ENCODE measurements around the gene NTN5. TPM values are rescaled to one million over a fixed set of nuclear protein-coding genes. Genes with fewer than 3 reads are reported as not detected.
A peak's percentile ranks its signal among the peaks of the same experiment; 100 is the strongest.

Gene NTN5
- total RNA-seq, 3 donors from 2014 or later: 0.22 to 1.2 (median 0.46) TPM

- Histone ChIP-seq H3K4me1 (ENCODE audit: low read depth) (peaks cover 76% of the 10 kb centered on the region), H3K4me3 (no peak overlapping the region), H3K9me3 (no peaks in the 10 kb centered on the region), H3K36me3 (ENCODE audit: low read depth) (peaks cover 4% of the 10 kb centered on the region)
- DNase-seq (peak; percentile 75 to 85 (median 81)), ATAC-seq (peak; percentile 22)
- TF ChIP-seq CTCF (IDR thresholded peaks at IDR 0.05): no peak
- intact Hi-C loops (cut with DNase I, micrococcal nuclease): no loop called here
These were observed 42.3 kb downstream of the NTN5 start for GRCh38 chr19:48630296-48631063.

GRCh38 chr19:48629599-48630295, 43.1 kb downstream of the NTN5 start:
- no peak for TF ChIP-seq CTCF (IDR thresholded peaks at IDR 0.05)
- Histone ChIP-seq H3K9me3 (no peaks in the 10 kb centered on the region), H3K4me3 (no peak overlapping the region), H3K4me1 (ENCODE audit: low read depth) (peaks cover 72% of the 10 kb centered on the region), H3K36me3 (ENCODE audit: low read depth) (peaks cover 4% of the 10 kb centered on the region)
- DNase-seq (peak; percentile 89 to 93 (median 91)), ATAC-seq (peak; percentile 70)
- intact Hi-C loops (cut with DNase I, micrococcal nuclease): no loop called here

- DNase-seq: peak in 2 of 3 donors; percentile 39 to 72
- no peak for TF ChIP-seq CTCF (IDR thresholded peaks at IDR 0.05)
- intact Hi-C loops (cut with DNase I, micrococcal nuclease): no loop called here
- H3K36me3 ChIP-seq (ENCODE audit: low read depth): peaks cover under 1% of the 10 kb centered on the region
- H3K4me3 ChIP-seq: no peak overlapping the region
- H3K4me1 ChIP-seq (ENCODE audit: low read depth): peaks cover 67% of the 10 kb centered on the region
- no peak for ATAC-seq
- H3K9me3 ChIP-seq: no peaks in the 10 kb centered on the region
These were observed 43.6 kb downstream of the NTN5 start for GRCh38 chr19:48629297-48629598.

GRCh38 chr19:48628486-48629296, 44.1 kb downstream of the NTN5 start:
- Histone ChIP-seq H3K4me1 (ENCODE audit: low read depth) (peaks cover 65% of the 10 kb centered on the region), H3K4me3 (no peak overlapping the region), H3K36me3 (ENCODE audit: low read depth) (no peaks in the 10 kb centered on the region), H3K9me3 (no peaks in the 10 kb centered on the region)
- TF ChIP-seq CTCF (IDR thresholded peaks at IDR 0.05): no peak
- intact Hi-C loops (cut with DNase I, micrococcal nuclease): no loop called here
- ATAC-seq (no peak), DNase-seq (peak in 2 of 3 donors; percentile 61 to 62)

GRCh38 chr19:48627865-48628314, 44.9 kb downstream of the NTN5 start:
- Histone ChIP-seq H3K4me3 (no peak overlapping the region), H3K4me1 (ENCODE audit: low read depth) (peaks cover 59% of the 10 kb centered on the region), H3K9me3 (no peaks in the 10 kb centered on the region), H3K36me3 (ENCODE audit: low read depth) (no peaks in the 10 kb centered on the region)
- ATAC-seq: no peak
- no peak for TF ChIP-seq CTCF (IDR thresholded peaks at IDR 0.05)
- peak; percentile 36 to 57 (median 41) for DNase-seq
- intact Hi-C loops (cut with DNase I, micrococcal nuclease): no loop called here

Data from mucosa of descending colon (tissue), 3 donors.